CD4-positive, alpha-beta T cell treated with Interleukin-2 at 100 ng/mL for 4 hours (primary cell): Measurements from ENCODE around the gene ILKAP.

Source experiments
- DNase-seq: peaks from one replicate; pipeline ENCODE4 v3.0.0-alpha.2; 2020; ENCODE audit warnings: low spot score

Gene ILKAP

GRCh38 chr2:238133499-238134392 is 69.7 kb downstream of the ILKAP start:
- DNase-seq = no peak

- no peak for DNase-seq
Measured at GRCh38 chr2:238132463-238133450, 70.7 kb downstream of the ILKAP start.

- DNase-seq = no peak
Measured at GRCh38 chr2:238131761-238132462, 71.6 kb downstream of the ILKAP start.

GRCh38 chr2:238130696-238131628 is 72.5 kb downstream of the ILKAP start:
- DNase-seq = no peak

GRCh38 chr2:238130111-238130695 is 73.3 kb downstream of the ILKAP start:
- DNase-seq = no peak

GRCh38 chr2:238129166-238130010 is 74.1 kb downstream of the ILKAP start:
- no peak for DNase-seq

GRCh38 chr2:238128534-238129001 is 74.9 kb downstream of the ILKAP start:
- no peak for DNase-seq

GRCh38 chr2:238128061-238128440 is 75.4 kb downstream of the ILKAP start:
- no peak for DNase-seq

GRCh38 chr2:238127165-238128060 is 76.1 kb downstream of the ILKAP start:
- DNase-seq = no peak

GRCh38 chr2:238126775-238127164 is 76.7 kb downstream of the ILKAP start:
- DNase-seq = no peak

- no peak for DNase-seq
Measured at GRCh38 chr2:238126338-238126737, 77.2 kb downstream of the ILKAP start.

- DNase-seq = no peak
Measured at GRCh38 chr2:238125127-238125885, 78.2 kb downstream of the ILKAP start.

- DNase-seq = no peak
Measured at GRCh38 chr2:238124488-238125126, 78.9 kb downstream of the ILKAP start.

- no peak for DNase-seq
Measured at GRCh38 chr2:238123991-238124470, 79.5 kb downstream of the ILKAP start.

- no peak for DNase-seq
Measured at GRCh38 chr2:238123218-238123971, 80.1 kb downstream of the ILKAP start.
